GM03348 (cell line): ENCODE results near the gene SLFN5.
A peak's percentile ranks its signal among the peaks of the same experiment; 100 is the strongest.
"Not testable (repeated sequence)": the region's sequence is repeated elsewhere in the genome, so short reads cannot be mapped to it uniquely, and the experiment has no call there.

Experiments
- DNase-seq: peaks from one replicate; pipeline ENCODE4 v3.0.0; 2012; ENCODE audit warnings: low spot score

Gene SLFN5

GRCh38 chr17:35242805-35243560 lies at the start of gene SLFN5:
TSS of gene SLFN5 (plus strand) at chr17:35243072. CDS start at chr17:35258691, 15,619 bp downstream.
- DNase-seq = peak; percentile 96

- not testable (repeated sequence) for DNase-seq
Measured at GRCh38 chr17:35194001-35194400, 48.9 kb upstream of the SLFN5 start, which contains the start of gene SLC35G3. TSS of gene SLC35G3 (minus strand) at chr17:35194393. CDS start at chr17:35194307, 86 bp downstream.

GRCh38 chr17:35195062-35195461 lies 47.8 kb upstream of the SLFN5 start:
- DNase-seq = not testable (repeated sequence)

GRCh38 chr17:35202582-35202981 lies 40.3 kb upstream of the SLFN5 start:
- not testable (repeated sequence) for DNase-seq

- DNase-seq = no peak
Measured at GRCh38 chr17:35210741-35211140, 32.1 kb upstream of the SLFN5 start.

- no peak for DNase-seq
Measured at GRCh38 chr17:35212668-35213067, 30.2 kb upstream of the SLFN5 start.

- no peak for DNase-seq
Measured at GRCh38 chr17:35213412-35213940, 29.4 kb upstream of the SLFN5 start.

GRCh38 chr17:35214192-35214591 lies 28.7 kb upstream of the SLFN5 start:
- DNase-seq = no peak

GRCh38 chr17:35214631-35215273 lies 28.1 kb upstream of the SLFN5 start:
- DNase-seq = no peak

GRCh38 chr17:35217107-35217506 lies 25.8 kb upstream of the SLFN5 start:
- DNase-seq = no peak

GRCh38 chr17:35218915-35219314 lies 24.0 kb upstream of the SLFN5 start:
- DNase-seq = no peak

- DNase-seq = no peak
Measured at GRCh38 chr17:35222452-35222851, 20.4 kb upstream of the SLFN5 start.

- DNase-seq = no peak
Measured at GRCh38 chr17:35224436-35224835, 18.4 kb upstream of the SLFN5 start.

- no peak for DNase-seq
Measured at GRCh38 chr17:35227546-35227945, 15.3 kb upstream of the SLFN5 start.

- no peak for DNase-seq
Measured at GRCh38 chr17:35229638-35230037, 13.2 kb upstream of the SLFN5 start.

GRCh38 chr17:35234315-35234714 lies 8.6 kb upstream of the SLFN5 start:
- DNase-seq = not testable (repeated sequence)

- DNase-seq = no peak
Measured at GRCh38 chr17:35235289-35235688, 7.6 kb upstream of the SLFN5 start.

- DNase-seq = no peak
Measured at GRCh38 chr17:35235917-35236316, 7.0 kb upstream of the SLFN5 start.

- DNase-seq = peak; percentile 7
Measured at GRCh38 chr17:35236821-35237220, 6.1 kb upstream of the SLFN5 start.

- DNase-seq = peak; percentile 57
Measured at GRCh38 chr17:35238821-35239220, 4.1 kb upstream of the SLFN5 start.

GRCh38 chr17:35239823-35240222 lies 3.0 kb upstream of the SLFN5 start:
- no peak for DNase-seq

GRCh38 chr17:35240861-35241260 lies 2.0 kb upstream of the SLFN5 start:
- no peak for DNase-seq

GRCh38 chr17:35241520-35241919 lies 1.4 kb upstream of the SLFN5 start:
- DNase-seq = no peak
